Stomach (tissue), 9 donors: Measurements from ENCODE around the gene C1orf50. TPM values are rescaled to one million over a fixed set of nuclear protein-coding genes. Genes with fewer than 3 reads are reported as not detected.
"Not testable (repeated sequence)": the region's sequence is repeated elsewhere in the genome, so short reads cannot be mapped to it uniquely, and the experiment has no call there.

Experiments used
- DNase-seq, 2 donors: peaks; one replicate each; pipeline versions ENCODE4 v3.0.0 to v3.0.0-alpha.2; 2013 to 2019
- H3K27ac ChIP-seq, 5 donors: fragments of 200-600 bp in 4 of 5; sonication (generic) in 4 of 5; one replicate each; pipeline ENCODE4 v1.5.1; 2013 to 2019; ENCODE audit warnings: mild to moderate bottlenecking in 1 of 5, moderate library complexity in 1 of 5
- H3K27me3 ChIP-seq, 3 donors: fragments of 200-600 bp; sonication (generic); one replicate each; pipeline ENCODE4 v1.5.1; 2017 to 2019; ENCODE audit warnings: mixed run types in 1 of 3
- H3K36me3 ChIP-seq, 4 donors: fragments of 200-600 bp; sonication (generic); 1 replicate in 3 of 4; 2 replicates in 1 of 4; pipeline ENCODE4 v1.5.1; 2016 to 2019
- H3K4me1 ChIP-seq, 4 donors: fragments of 200-600 bp; sonication (generic); one replicate each; pipeline ENCODE4 v1.5.1; 2016 to 2019
- H3K4me3 ChIP-seq, 4 donors: fragments of 200-600 bp; sonication (generic) in 3 of 4; one replicate each; pipeline ENCODE4 v1.5.1; 2016 to 2019; ENCODE audit warnings: mild to moderate bottlenecking in 1 of 4
- H3K9me3 ChIP-seq, 4 donors: fragments of 200-600 bp; sonication (generic); one replicate each; pipeline ENCODE4 v1.5.1; 2016 to 2019
- EP300 ChIP-seq: sonication (generic); formaldehyde crosslinking; IDR thresholded peaks from one replicate; pipeline ENCODE4 v1.6.1; 2017; ENCODE audit warnings: antibody characterized with exemption
- POLR2A ChIP-seq, 4 donors: fragments of 450-650 bp; IDR thresholded peaks; one replicate each; pipeline ENCODE4 v1.6.1; 2016; ENCODE audit warnings: antibody characterized with exemption in 4 of 4, control low read depth in 2 of 4, mild to moderate bottlenecking in 1 of 4, moderate library complexity in 1 of 4
- POLR2AphosphoS5 ChIP-seq, 3 donors: sonication (generic); formaldehyde crosslinking; IDR thresholded peaks; one replicate each; pipeline ENCODE4 v1.6.1; 2016; ENCODE audit warnings: antibody characterized with exemption in 3 of 3
- WGBS, 5 donors: extraction: QIAGEN DNeasy Blood & Tissue Kit in 3 of 5; methylation state at CpG; one replicate each; pipeline versions ENCODE4 v1.1.5 to v1.1.7; 2013 to 2018; 5-methylcytosine and 5-hydroxymethylcytosine counted together
- intact Hi-C: fragments of 100-400 bp; cut with DNase I; formaldehyde crosslinking; loops from one replicate; pipeline ENCODE4 v1.15.1; 2023; ENCODE audit warnings: low total_unique reads
- polyA plus RNA-seq, 3 donors: library from polyadenylated mRNA; stranded (reverse); fragments of 200-250 nt; gene quantifications; one replicate each; pipeline ENCODE4 v1.2.3, GENCODE V29; 2013
- total RNA-seq, 5 donors: library from RNA; depleted of rRNA; stranded (reverse); fragments of >200 nt; gene quantifications; one replicate each; pipeline versions ENCODE4 v1.1.0 to v1.2.3, GENCODE V29; 2014 to 2016
- TF ChIP-seq, protein P1 (sequence below), 7 experiments: fragments of 450-650 bp in 4 of 7; fragments of 200-600 bp in 3 of 7; sonication (generic) in 3 of 7; IDR thresholded peaks; one replicate each; pipeline ENCODE4 v1.5.1; 2016 to 2019; ENCODE audit warnings: antibody characterized with exemption in 7 of 7, control low read depth in 2 of 7, mild to moderate bottlenecking in 1 of 7
- donor health status: healthy with polysubstance abuse.
- donor health status: Bipolar disorder and iron deficiency.
- donor health status: healthy.

The C1orf50 gene
- total and polyA plus RNA-seq, 8 donors: 0.89 to 6.7 (median 5.0) TPM; not detected in 2

DNA sequence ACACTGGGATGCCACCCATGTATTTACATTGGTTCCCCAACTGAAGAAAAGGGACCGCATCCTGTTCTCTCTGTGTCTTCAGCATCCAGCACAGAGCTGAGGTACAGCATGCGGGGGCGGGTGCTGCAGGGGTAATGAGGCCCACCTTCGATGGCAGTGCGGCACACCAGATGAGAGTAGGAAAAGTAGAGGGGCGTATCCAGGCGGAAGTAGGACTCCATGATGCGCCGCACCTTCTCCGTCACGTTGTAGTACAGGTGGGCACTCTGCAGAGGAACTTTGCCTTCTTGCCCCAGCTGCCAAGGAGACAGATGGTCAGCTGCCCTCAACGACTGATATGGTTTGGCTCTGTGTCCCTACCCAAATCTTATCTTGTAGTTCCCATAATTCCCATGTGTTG lies 17.0 kb upstream of the C1orf50 start:
- Histone ChIP-seq H3K27ac (no peak overlapping the region), H3K27me3 (no peaks in the 10 kb centered on the region), H3K9me3 (no peaks in the 10 kb centered on the region), H3K4me3 (no peak overlapping the region), H3K4me1 (peaks cover 0 to 7% (median 2%) of the 10 kb centered on the region in 4 donors), H3K36me3 (peaks cover 31 to 87% (median 84%) of the 10 kb centered on the region in 4 donors)
- intact Hi-C loops: no loop called here
- peak in 1 of 2 donors; percentile 17 for DNase-seq
- no peak for TF ChIP-seq POLR2AphosphoS5 (IDR thresholded peaks at IDR 0.05)
- WGBS, 5 donors: 90 to 95% (median 94%) methylated on average over 10 to 12 of the region's 12 CpGs

DNA sequence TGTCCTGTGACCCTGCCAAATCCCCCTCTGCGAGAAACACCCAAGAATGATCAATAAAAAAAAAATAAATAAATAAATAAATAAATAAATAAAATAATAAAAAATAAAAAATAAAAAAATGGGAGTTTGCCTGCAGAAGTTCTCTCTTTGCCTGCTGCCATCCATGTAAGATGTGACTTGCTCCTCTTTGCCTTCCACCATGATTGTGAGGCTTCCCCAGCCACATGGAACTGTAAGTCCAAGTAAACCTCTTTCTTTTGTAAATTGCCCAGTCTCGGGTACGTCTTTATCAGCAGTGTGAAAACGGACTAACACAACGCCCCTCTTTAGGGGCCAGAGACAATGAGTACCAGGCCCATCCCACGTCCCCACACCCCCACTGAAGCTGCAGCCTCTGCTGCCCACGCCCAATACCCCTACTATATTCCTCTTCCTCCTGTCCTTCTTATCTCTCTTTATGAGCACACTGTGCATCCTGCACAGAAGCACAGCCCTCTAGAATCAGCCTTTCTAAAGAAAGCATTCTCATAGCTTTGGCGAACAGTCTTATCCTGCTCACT lies 15.5 kb upstream of the C1orf50 start:
- 84 to 95% (median 92%) methylated on average over 8 of the region's 8 CpGs for WGBS, 5 donors
- peaks cover 43 to 92% (median 90%) of the 10 kb centered on the region in 4 donors for H3K36me3 ChIP-seq

DNA sequence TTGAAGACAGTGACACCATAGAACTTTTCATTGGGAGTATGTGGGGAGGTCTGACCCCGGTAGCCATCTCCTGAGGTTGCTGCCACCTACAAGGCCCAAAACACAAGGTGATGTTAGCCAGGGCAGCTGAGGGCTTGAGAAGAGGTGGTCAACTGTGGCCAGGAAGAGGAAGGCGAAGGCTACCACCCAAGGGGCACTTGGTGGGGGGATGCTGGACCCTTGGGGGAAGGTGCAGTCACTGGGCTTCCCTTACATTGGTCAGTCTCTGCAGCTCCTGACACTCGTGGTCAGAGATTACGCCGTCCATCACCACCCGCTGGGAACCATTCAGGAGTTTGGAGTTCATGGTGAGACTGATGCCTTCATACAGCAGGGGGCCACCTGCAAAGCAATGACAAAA lies 14.8 kb upstream of the C1orf50 start:
- peak in 1 of 2 donors; percentile 16 for DNase-seq
- 91 to 97% (median 95%) methylated on average over 6 of the region's 6 CpGs for WGBS, 5 donors
- TF ChIP-seq POLR2AphosphoS5 (IDR thresholded peaks at IDR 0.05): no peak
- TF ChIP-seq EP300: no peak
- no peak for TF ChIP-seq POLR2A (IDR thresholded peaks at IDR 0.05)
- TF ChIP-seq, protein P1, sequence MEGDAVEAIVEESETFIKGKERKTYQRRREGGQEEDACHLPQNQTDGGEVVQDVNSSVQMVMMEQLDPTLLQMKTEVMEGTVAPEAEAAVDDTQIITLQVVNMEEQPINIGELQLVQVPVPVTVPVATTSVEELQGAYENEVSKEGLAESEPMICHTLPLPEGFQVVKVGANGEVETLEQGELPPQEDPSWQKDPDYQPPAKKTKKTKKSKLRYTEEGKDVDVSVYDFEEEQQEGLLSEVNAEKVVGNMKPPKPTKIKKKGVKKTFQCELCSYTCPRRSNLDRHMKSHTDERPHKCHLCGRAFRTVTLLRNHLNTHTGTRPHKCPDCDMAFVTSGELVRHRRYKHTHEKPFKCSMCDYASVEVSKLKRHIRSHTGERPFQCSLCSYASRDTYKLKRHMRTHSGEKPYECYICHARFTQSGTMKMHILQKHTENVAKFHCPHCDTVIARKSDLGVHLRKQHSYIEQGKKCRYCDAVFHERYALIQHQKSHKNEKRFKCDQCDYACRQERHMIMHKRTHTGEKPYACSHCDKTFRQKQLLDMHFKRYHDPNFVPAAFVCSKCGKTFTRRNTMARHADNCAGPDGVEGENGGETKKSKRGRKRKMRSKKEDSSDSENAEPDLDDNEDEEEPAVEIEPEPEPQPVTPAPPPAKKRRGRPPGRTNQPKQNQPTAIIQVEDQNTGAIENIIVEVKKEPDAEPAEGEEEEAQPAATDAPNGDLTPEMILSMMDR (IDR thresholded peaks at IDR 0.05): no peak
- peaks cover 0 to 7% (median 2%) of the 10 kb centered on the region in 4 donors for H3K4me1 ChIP-seq
- H3K4me3 ChIP-seq: no peak overlapping the region
- intact Hi-C loops: no loop called here
- no peaks in the 10 kb centered on the region for H3K27me3 ChIP-seq
- H3K36me3 ChIP-seq: peaks cover 43 to 94% (median 88%) of the 10 kb centered on the region in 4 donors
- H3K9me3 ChIP-seq: no peaks in the 10 kb centered on the region
- H3K27ac ChIP-seq: no peak overlapping the region

More for the DNA sequence above, 15.5 kb upstream of the C1orf50 start:
- H3K27ac ChIP-seq, intact Hi-C loops, H3K27me3 ChIP-seq, H3K4me1 ChIP-seq, H3K9me3 ChIP-seq, H3K4me3 ChIP-seq: not testable (repeated sequence)
- DNase-seq: peak in 1 of 2 donors; percentile 4

DNA sequence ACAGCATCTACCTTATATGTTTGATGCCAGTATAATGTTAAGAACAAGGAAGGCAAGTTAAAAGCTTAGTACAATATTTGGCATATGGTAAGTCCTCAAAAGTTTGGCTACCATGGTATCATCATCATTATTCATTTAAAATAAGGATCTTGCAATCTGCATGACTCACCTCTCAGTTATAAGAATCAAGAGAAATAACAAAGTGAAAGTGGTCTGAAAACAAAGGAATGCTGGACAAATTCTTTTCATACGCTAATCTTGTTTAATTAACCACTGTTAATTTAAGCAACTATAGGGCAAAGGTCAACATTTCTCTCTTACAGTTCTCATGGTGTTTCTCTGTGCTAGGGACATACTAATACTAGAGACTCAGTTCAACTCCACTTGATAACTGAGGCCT lies 14.0 kb upstream of the C1orf50 start:
- no peak overlapping the region for H3K4me3 ChIP-seq
- no peak overlapping the region for H3K27ac ChIP-seq
- peaks cover 0 to 7% (median 2%) of the 10 kb centered on the region in 4 donors for H3K4me1 ChIP-seq
- no peak for DNase-seq
- TF ChIP-seq, protein P1 (IDR thresholded peaks at IDR 0.05): no peak
- TF ChIP-seq EP300 (no peak), POLR2AphosphoS5 (IDR thresholded peaks at IDR 0.05) (no peak), POLR2A (IDR thresholded peaks at IDR 0.05) (no peak)
- H3K36me3 ChIP-seq: peaks cover 50 to 94% (median 88%) of the 10 kb centered on the region in 4 donors
- no peaks in the 10 kb centered on the region for H3K27me3 ChIP-seq
- 40 to 63% (median 48%) methylated on average over 1 of the region's 1 CpG for WGBS, 5 donors
- H3K9me3 ChIP-seq: no peaks in the 10 kb centered on the region
- intact Hi-C loops: no loop called here

DNA sequence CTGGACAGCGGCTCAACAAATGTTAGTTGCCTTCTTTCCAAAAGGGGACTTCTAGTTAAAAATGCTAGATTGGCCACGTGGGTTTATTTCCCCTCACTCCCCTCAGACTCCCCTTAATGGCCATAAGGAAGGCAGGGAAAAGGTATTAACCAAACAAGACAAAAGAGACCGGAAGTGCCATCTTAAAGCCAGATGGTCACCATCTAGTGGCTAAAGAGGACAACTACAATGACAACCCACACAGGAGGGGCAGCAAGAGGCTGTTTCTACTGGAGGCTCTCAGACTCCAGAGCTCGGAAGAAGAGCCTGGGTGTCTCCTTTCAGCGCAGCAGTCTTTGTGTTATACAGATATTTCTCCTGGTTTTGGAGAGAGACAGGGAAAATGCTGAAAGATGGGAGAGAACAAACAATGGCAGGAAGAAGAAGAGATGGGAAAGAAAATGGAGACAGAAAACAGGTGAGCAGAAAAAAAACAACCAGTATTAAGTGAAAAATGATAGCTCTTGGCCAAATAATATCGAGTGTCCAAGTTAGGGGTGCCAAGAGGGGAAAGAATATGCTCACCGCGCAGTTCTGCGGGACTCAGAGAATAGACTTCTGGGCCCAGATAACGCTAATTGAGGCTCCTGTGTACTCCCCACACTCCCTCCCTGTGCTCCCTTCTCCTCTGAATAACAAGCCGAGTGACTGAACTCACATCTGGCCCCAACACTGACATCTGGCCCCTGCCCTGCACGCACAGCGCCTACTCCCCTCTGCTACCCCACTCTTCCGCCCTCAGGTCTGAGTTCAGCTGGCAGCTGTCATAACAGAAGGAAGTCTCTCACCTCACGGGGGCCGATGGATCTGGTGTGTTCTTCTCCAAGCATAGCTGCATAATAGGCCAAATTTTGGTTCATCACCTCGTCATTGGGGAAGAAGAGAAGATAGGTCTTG lies 9.8 kb upstream of the C1orf50 start:
- no peaks in the 10 kb centered on the region for H3K9me3 ChIP-seq
- WGBS, 5 donors: 77 to 81% (median 79%) methylated on average over 17 of the region's 17 CpGs
- no peak overlapping the region for H3K27ac ChIP-seq
- no peak overlapping the region for H3K4me3 ChIP-seq
- no peaks in the 10 kb centered on the region for H3K27me3 ChIP-seq
- TF ChIP-seq, protein P1 (IDR thresholded peaks at IDR 0.05): peak in 5 of 7 experiments; percentile 34 to 65 (median 56)
- TF ChIP-seq EP300: no peak
- peak; percentile 25 to 76 for DNase-seq
- intact Hi-C loops: no loop called here
- H3K36me3 ChIP-seq: peaks cover 44 to 94% (median 81%) of the 10 kb centered on the region in 4 donors
- H3K4me1 ChIP-seq: peaks cover 0 to 7% (median 2%) of the 10 kb centered on the region in 4 donors
